Stomach (tissue), 9 donors: ENCODE results near the gene CMTR1. TPM values are rescaled to one million over a fixed set of nuclear protein-coding genes. Genes with fewer than 3 reads are reported as not detected.
"Not testable (repeated sequence)": the region's sequence is repeated elsewhere in the genome, so short reads cannot be mapped to it uniquely, and the experiment has no call there.

Experiments
- DNase-seq, 2 donors: peaks; one replicate each; pipeline versions ENCODE4 v3.0.0 to v3.0.0-alpha.2; 2013 to 2019
- H3K27ac ChIP-seq, 5 donors: fragments of 200-600 bp in 4 of 5; sonication (generic) in 4 of 5; one replicate each; pipeline ENCODE4 v1.5.1; 2013 to 2019; ENCODE audit warnings: mild to moderate bottlenecking in 1 of 5, moderate library complexity in 1 of 5
- H3K27me3 ChIP-seq, 3 donors: fragments of 200-600 bp; sonication (generic); one replicate each; pipeline ENCODE4 v1.5.1; 2017 to 2019; ENCODE audit warnings: mixed run types in 1 of 3
- H3K36me3 ChIP-seq, 4 donors: fragments of 200-600 bp; sonication (generic); 1 replicate in 3 of 4; 2 replicates in 1 of 4; pipeline ENCODE4 v1.5.1; 2016 to 2019
- H3K4me1 ChIP-seq, 4 donors: fragments of 200-600 bp; sonication (generic); one replicate each; pipeline ENCODE4 v1.5.1; 2016 to 2019
- H3K4me3 ChIP-seq, 4 donors: fragments of 200-600 bp; sonication (generic) in 3 of 4; one replicate each; pipeline ENCODE4 v1.5.1; 2016 to 2019; ENCODE audit warnings: mild to moderate bottlenecking in 1 of 4
- H3K9me3 ChIP-seq, 4 donors: fragments of 200-600 bp; sonication (generic); one replicate each; pipeline ENCODE4 v1.5.1; 2016 to 2019
- CTCF ChIP-seq, 7 experiments: fragments of 450-650 bp in 4 of 7; fragments of 200-600 bp in 3 of 7; sonication (generic) in 3 of 7; IDR thresholded peaks; one replicate each; pipeline ENCODE4 v1.5.1; 2016 to 2019; ENCODE audit warnings: antibody characterized with exemption in 7 of 7, control low read depth in 2 of 7, mild to moderate bottlenecking in 1 of 7
- EP300 ChIP-seq: sonication (generic); formaldehyde crosslinking; IDR thresholded peaks from one replicate; pipeline ENCODE4 v1.6.1; 2017; ENCODE audit warnings: antibody characterized with exemption
- POLR2A ChIP-seq, 4 donors: fragments of 450-650 bp; IDR thresholded peaks; one replicate each; pipeline ENCODE4 v1.6.1; 2016; ENCODE audit warnings: antibody characterized with exemption in 4 of 4, control low read depth in 2 of 4, mild to moderate bottlenecking in 1 of 4, moderate library complexity in 1 of 4
- POLR2AphosphoS5 ChIP-seq, 3 donors: sonication (generic); formaldehyde crosslinking; IDR thresholded peaks; one replicate each; pipeline ENCODE4 v1.6.1; 2016; ENCODE audit warnings: antibody characterized with exemption in 3 of 3
- WGBS, 5 donors: extraction: QIAGEN DNeasy Blood & Tissue Kit in 3 of 5; methylation state at CpG; one replicate each; pipeline versions ENCODE4 v1.1.5 to v1.1.7; 2013 to 2018; 5-methylcytosine and 5-hydroxymethylcytosine counted together
- intact Hi-C: fragments of 100-400 bp; cut with DNase I; formaldehyde crosslinking; loops from one replicate; pipeline ENCODE4 v1.15.1; 2023; ENCODE audit warnings: low total_unique reads
- polyA plus RNA-seq, 3 donors: library from polyadenylated mRNA; stranded (reverse); fragments of 200-250 nt; gene quantifications; one replicate each; pipeline ENCODE4 v1.2.3, GENCODE V29; 2013
- total RNA-seq, 5 donors: library from RNA; depleted of rRNA; stranded (reverse); fragments of >200 nt; gene quantifications; one replicate each; pipeline versions ENCODE4 v1.1.0 to v1.2.3, GENCODE V29; 2014 to 2016
- donor health status: healthy with polysubstance abuse.
- donor health status: Bipolar disorder and iron deficiency.
- donor health status: healthy.

Gene CMTR1
- total and polyA plus RNA-seq, 8 donors = 6.3 to 145 (median 24.5) TPM

GRCh38 chr6:37500294-37500608, 67.2 kb downstream of the CMTR1 start:
- Histone ChIP-seq H3K4me3 (peak overlapping the region; percentile 69 to 72 (median 70)), H3K27me3 (no peaks in the 10 kb centered on the region), H3K27ac (peak overlapping the region in 1 of 5 donors; percentile 76), H3K36me3 (no peaks in the 10 kb centered on the region), H3K4me1 (peaks cover 7 to 18% (median 15%) of the 10 kb centered on the region in 4 donors), H3K9me3 (no peaks in the 10 kb centered on the region)
- 69 to 74% (median 72%) methylated on average over 4 of the region's 4 CpGs for WGBS, 5 donors
- intact Hi-C loops = no loop called here
- no peak for DNase-seq
- TF ChIP-seq EP300 (no peak), POLR2AphosphoS5 (IDR thresholded peaks at IDR 0.05) (no peak), POLR2A (IDR thresholded peaks at IDR 0.05) (no peak), CTCF (IDR thresholded peaks at IDR 0.05) (no peak)

DNA sequence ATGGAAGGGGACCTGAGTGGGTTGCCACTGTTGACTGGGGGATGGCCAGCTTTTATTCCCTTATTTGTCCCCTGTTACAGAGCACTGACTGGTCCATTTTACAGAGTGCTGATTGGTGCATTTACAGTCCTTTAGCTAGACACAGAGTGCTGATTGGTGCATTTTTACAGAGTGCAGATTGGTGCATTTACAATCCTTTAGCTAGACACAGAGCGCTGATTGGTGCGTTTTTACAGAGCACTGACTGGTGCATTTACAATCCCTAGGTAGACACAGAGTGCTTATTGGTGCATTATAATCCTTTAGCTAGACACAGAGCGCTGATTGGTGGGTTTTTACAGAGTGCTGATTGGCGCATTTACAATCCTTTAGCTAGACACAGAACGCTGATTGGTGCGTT, 67.9 kb downstream of the CMTR1 start:
- WGBS, 5 donors = 97 to 100% (median 98%) methylated on average over 6 of the region's 6 CpGs
- intact Hi-C loops, H3K36me3 ChIP-seq, H3K9me3 ChIP-seq, H3K4me3 ChIP-seq, H3K27ac ChIP-seq, H3K27me3 ChIP-seq, DNase-seq: not testable (repeated sequence)
- peaks cover 7 to 18% (median 15%) of the 10 kb centered on the region in 4 donors for H3K4me1 ChIP-seq

- H3K36me3 ChIP-seq = no peaks in the 10 kb centered on the region
- no peak overlapping the region for H3K4me3 ChIP-seq
- peaks cover 7 to 18% (median 15%) of the 10 kb centered on the region in 4 donors for H3K4me1 ChIP-seq
- peak overlapping the region in 2 of 5 donors; percentile 31 to 49 for H3K27ac ChIP-seq
- H3K27me3 ChIP-seq = no peaks in the 10 kb centered on the region
- H3K9me3 ChIP-seq = no peaks in the 10 kb centered on the region
- DNase-seq = no peak
- WGBS, 5 donors = 61 to 72% (median 69%) methylated on average over 10 of the region's 10 CpGs
- TF ChIP-seq CTCF (IDR thresholded peaks at IDR 0.05) (no peak), POLR2AphosphoS5 (IDR thresholded peaks at IDR 0.05) (no peak), POLR2A (IDR thresholded peaks at IDR 0.05) (no peak), EP300 (no peak)
- intact Hi-C loops = no loop called here
Observed at GRCh38 chr6:37501632-37502491, 68.8 kb downstream of the CMTR1 start.

DNA sequence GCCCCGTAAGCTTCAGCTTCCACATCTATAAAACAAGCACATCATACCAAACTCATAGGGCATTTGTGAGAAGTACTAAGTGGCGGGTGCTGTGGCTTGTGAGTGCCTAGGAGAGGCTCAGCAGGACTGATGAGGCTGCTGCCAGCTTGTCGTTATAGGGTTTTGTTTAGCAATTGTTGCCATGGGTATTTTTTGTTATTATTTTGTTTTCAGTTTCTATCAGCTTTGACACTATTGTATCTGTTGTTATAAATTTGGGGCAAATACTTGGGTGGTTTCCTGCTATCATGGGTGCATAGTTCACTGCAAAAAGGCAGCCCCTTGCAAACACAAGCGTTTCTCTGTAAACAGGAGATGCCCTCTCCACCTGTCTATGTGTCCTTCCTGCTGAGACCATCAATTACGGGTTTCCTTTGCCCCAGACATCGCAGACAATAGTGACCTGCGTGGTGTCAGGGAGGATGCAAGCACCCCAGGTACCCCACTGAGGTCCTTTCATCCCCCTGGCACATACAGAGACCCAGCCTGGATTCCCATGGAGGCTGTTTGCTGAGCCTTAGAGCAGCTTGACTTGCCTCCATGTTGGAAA, 69.8 kb downstream of the CMTR1 start:
- Histone ChIP-seq H3K4me1 (peaks cover 7 to 18% (median 15%) of the 10 kb centered on the region in 4 donors), H3K27me3 (no peaks in the 10 kb centered on the region), H3K4me3 (no peak overlapping the region), H3K36me3 (no peaks in the 10 kb centered on the region), H3K9me3 (no peaks in the 10 kb centered on the region), H3K27ac (peak overlapping the region in 2 of 5 donors; percentile 31 to 49)
- intact Hi-C loops = no loop called here
- 39 to 49% (median 46%) methylated on average over 7 of the region's 7 CpGs for WGBS, 5 donors
- TF ChIP-seq EP300 (no peak), POLR2A (IDR thresholded peaks at IDR 0.05) (no peak), POLR2AphosphoS5 (IDR thresholded peaks at IDR 0.05) (no peak), CTCF (IDR thresholded peaks at IDR 0.05) (no peak)
- no peak for DNase-seq
